Dendritic cell treated with granulocyte-macrophage colony-stimulating factor and Interleukin-4, amounts not matched to agents 40 ng/mL and 50 ng/mL, for 4 days (primary cell): Measurements from ENCODE around the gene SPNS3.
A peak's percentile ranks its signal among the peaks of the same experiment; 100 is the strongest.

Experiments used
- H3K27ac Mint-ChIP-seq: one replicate; pipeline ENCODE4 v1.8.0; 2022; ENCODE audit warnings: mild to moderate bottlenecking, mixed read lengths
- H3K27me3 Mint-ChIP-seq: one replicate; pipeline ENCODE4 v1.8.0; 2022; ENCODE audit warnings: mild to moderate bottlenecking, mixed read lengths
- H3K36me3 Mint-ChIP-seq: one replicate; pipeline ENCODE4 v1.8.0; 2022; ENCODE audit warnings: low read depth, mixed read lengths
- H3K4me1 Mint-ChIP-seq: one replicate; pipeline ENCODE4 v1.8.0; 2022; ENCODE audit warnings: low read depth, mixed read lengths
- H3K4me3 Mint-ChIP-seq: one replicate; pipeline ENCODE4 v1.8.0; 2022; ENCODE audit warnings: mild to moderate bottlenecking, moderate library complexity, mixed read lengths
- H3K9me3 Mint-ChIP-seq: one replicate; pipeline ENCODE4 v1.8.0; 2022; ENCODE audit warnings: mixed read lengths
- intact Hi-C: fragments of 100-400 bp; cut with micrococcal nuclease; formaldehyde crosslinking; loops from one replicate; pipeline ENCODE4 v1.15.0; 2022

The SPNS3 gene

DNA sequence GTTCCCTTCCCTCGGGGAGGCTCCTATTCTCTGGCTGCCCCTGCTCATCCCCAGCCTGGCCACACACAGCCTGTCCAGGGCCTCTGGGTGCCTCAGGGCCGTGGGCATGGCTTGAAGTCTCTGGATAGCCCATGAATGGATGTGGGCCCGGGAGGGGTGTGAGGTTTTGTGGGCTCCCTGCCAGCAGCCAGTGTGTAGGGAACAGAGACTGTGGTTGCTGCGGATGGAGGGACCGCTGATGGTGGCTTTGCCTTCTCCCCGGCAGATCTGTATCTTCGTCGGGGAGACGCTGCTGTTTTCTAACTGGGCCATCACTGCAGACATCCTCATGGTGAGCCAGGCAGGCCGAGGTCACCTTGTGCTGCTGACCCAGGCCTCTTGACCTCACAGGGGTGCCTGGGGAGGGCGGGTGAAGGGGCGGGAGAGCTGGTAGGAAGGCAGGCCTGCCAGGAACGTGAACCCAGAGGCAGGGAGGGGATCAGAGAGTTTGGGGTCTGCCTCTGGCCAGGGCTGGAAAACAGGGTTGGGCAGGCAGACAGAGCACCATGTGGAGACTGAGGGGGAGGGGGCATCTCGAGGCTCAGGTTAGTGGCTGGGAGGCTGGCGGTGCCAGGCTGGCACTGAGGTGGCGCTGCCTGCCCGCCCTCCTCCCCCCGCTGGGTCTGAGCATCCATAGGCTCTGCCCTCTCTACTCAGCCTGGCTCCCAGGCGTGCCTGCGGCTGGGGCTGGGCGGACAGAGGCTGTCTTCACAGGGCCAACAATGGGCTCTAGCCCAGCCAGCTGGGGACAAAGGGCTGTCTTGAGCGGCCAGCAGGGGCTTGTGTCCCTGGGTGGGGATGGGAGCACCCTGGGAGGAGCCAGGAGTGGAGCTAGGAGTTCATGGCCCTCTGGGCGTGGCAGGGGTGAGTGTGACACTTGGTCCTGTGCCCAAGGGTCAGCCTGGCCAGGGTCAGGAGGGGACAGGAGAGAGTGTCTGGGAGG is 100.1 kb downstream of the SPNS3 start:
- intact Hi-C loops: no loop called here
- peaks cover 30% of the 10 kb centered on the region for H3K4me1 Mint-ChIP-seq
- peaks cover 46% of the 10 kb centered on the region for H3K27me3 Mint-ChIP-seq
- peaks cover 15% of the 10 kb centered on the region for H3K36me3 Mint-ChIP-seq
- H3K27ac Mint-ChIP-seq: no peak overlapping the region
- H3K9me3 Mint-ChIP-seq: no peaks in the 10 kb centered on the region
- no peak overlapping the region for H3K4me3 Mint-ChIP-seq

DNA sequence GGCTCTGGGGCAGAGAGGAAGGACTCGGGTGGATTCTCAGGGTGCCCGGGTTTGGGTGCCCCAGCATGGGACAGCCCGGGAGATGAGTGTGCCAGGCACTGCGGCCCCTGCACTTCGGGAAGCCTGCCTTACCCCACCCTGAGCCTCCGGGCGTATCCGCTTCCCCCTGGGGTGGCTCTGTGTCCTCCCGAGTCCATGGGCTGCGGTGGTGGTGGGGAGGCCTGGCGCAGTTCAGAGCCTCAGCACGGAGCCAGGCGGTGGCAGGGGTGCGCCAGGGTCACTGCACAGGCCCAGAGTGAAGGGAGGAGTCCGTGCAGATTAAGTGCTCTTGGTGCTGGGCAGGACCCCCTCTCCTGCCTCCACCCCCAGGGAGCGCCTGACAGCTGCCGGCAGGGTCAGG is 100.8 kb downstream of the SPNS3 start:
- no peaks in the 10 kb centered on the region for H3K9me3 Mint-ChIP-seq
- H3K27ac Mint-ChIP-seq: no peak overlapping the region
- peaks cover 30% of the 10 kb centered on the region for H3K4me1 Mint-ChIP-seq
- H3K4me3 Mint-ChIP-seq: no peak overlapping the region
- intact Hi-C loops: no loop called here
- H3K36me3 Mint-ChIP-seq: peaks cover 22% of the 10 kb centered on the region
- H3K27me3 Mint-ChIP-seq: peaks cover 45% of the 10 kb centered on the region

DNA sequence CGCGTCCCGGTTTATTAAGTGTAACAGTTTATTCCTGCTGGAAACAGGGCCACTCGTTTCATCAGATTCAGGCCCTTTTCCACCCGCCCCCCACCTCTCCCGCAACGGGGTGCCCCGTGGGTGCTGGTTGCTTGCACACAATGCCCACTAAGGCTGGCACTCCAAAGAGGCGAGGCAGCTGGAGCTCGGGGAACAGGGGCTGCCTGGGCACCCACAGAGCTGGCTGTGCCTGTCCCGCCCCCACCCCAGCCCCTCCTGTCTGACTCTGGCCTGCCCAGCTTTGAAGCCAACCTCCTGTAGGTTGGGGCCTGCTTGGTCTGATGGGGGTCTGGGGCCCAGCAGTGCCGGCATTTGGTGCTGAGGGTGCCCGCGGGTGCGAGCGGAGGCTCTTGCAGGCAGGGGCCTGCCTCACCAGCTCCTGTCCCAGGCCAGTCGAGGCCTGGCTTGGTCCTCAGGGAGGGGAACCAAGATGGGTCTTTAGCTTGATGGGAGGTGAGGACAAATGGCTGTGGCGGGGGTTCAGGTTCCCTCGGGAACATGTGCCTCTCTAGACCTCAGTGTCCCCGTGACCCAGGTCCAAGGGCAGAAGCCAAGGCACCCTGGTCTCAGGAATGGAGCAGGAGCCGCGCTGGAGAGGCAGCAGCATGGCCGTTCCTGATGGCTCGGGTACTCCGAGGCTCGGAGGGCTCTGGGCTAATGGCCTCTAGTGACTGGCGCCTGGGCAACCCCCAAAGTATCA is 101.4 kb downstream of the SPNS3 start:
- H3K9me3 Mint-ChIP-seq: no peaks in the 10 kb centered on the region
- peaks cover 30% of the 10 kb centered on the region for H3K4me1 Mint-ChIP-seq
- intact Hi-C loops: no loop called here
- H3K4me3 Mint-ChIP-seq: no peak overlapping the region
- H3K36me3 Mint-ChIP-seq: peaks cover 28% of the 10 kb centered on the region
- peaks cover 43% of the 10 kb centered on the region for H3K27me3 Mint-ChIP-seq
- H3K27ac Mint-ChIP-seq: no peak overlapping the region

DNA sequence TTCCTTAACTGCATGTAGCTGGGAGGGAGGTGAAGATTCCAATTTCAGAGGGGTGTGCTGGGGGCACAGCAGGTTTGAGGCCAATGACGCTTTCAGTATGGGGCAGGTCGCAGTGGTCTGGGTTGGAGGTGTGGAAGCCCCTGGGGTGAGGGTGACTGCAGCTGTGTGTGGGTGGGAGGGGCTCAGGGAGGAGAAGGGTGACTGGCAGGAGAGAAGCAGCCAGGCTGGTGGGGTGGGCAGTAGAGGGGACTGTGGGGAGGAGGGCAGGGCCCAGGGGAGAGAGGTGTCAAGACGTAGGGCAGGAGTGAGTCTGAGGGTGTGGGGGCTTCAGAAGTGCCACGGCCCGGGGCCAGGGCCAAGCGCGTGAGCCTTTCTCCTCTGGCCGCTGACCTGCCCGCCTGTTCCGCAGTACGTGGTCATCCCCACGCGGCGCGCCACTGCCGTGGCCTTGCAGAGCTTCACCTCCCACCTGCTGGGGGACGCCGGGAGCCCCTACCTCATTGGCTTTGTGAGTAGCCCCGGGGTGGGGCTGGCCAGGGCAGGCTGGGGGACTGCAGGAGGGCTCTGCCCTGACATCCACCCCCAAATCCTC is 102.0 kb downstream of the SPNS3 start:
- H3K9me3 Mint-ChIP-seq: no peaks in the 10 kb centered on the region
- H3K36me3 Mint-ChIP-seq: peaks cover 34% of the 10 kb centered on the region
- H3K27me3 Mint-ChIP-seq: peaks cover 39% of the 10 kb centered on the region
- no peak overlapping the region for H3K4me3 Mint-ChIP-seq
- H3K27ac Mint-ChIP-seq: no peak overlapping the region
- intact Hi-C loops: no loop called here
- H3K4me1 Mint-ChIP-seq: peaks cover 30% of the 10 kb centered on the region

DNA sequence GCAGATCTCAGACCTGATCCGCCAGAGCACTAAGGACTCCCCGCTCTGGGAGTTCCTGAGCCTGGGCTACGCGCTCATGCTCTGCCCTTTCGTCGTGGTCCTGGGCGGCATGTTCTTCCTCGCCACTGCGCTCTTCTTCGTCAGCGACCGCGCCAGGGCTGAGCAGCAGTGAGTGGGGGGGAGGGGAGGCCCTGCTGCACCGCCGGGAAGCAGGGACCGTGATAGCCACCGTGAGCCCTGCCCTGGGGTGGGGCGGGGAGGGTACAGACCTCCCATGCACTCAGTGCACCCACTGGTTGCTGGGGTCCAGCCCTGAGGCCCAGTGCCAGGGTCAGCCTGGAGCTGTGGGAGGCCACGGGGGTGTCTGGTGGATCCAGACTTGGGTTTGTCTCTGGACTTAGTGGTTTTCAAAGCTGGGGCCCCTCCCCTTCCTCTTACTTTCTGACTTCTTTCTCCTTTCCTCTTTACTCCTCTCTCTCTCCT is 102.6 kb downstream of the SPNS3 start:
- Mint-ChIP-seq H3K27me3 (peaks cover 35% of the 10 kb centered on the region), H3K4me1 (peaks cover 30% of the 10 kb centered on the region), H3K36me3 (peaks cover 40% of the 10 kb centered on the region), H3K9me3 (no peaks in the 10 kb centered on the region), H3K4me3 (peak overlapping the region; percentile 37), H3K27ac (peak overlapping the region; percentile 44)
- intact Hi-C loops: no loop called here

DNA sequence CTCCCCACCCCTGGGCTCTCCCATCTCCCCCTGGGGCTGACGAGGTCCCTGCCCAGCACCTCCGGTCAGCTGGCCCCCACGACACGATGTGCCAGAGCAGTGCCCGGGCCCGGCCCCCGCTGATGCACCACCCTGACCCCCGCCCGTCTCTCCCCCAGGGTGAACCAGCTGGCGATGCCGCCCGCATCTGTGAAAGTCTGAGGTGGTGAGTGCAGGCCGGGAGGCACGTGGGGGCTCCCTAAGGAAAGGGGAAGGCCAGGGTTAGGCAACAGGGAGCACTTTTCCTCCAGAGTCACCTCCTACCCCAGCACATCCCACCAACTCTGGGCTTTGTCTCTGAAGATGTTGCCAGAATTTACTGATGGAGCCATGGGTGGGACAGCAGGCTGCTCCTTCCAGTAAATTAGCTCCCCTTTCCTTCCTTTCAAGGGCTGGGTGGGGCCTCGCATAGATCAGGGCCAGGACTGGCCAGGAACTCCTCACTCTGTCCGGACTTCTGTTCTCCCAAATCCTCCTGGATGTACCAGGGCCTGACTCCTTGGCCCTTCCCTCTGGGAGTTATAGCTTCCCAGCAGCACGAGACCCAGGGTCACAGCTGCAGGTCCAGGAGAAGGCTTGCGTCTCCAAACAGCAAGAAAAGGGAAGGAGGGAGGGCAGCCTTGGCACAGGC is 103.1 kb downstream of the SPNS3 start:
- H3K4me3 Mint-ChIP-seq: peak overlapping the region; percentile 37
- peaks cover 46% of the 10 kb centered on the region for H3K36me3 Mint-ChIP-seq
- intact Hi-C loops: no loop called here
- H3K9me3 Mint-ChIP-seq: no peaks in the 10 kb centered on the region
- H3K27ac Mint-ChIP-seq: peak overlapping the region; percentile 44
- H3K27me3 Mint-ChIP-seq: peaks cover 33% of the 10 kb centered on the region
- H3K4me1 Mint-ChIP-seq: peaks cover 28% of the 10 kb centered on the region
